Fibroblast of lung (primary cell): ENCODE data around the gene FAM151A.

Source experiments
- CTCF ChIP-seq, 2 donors: IDR thresholded peaks in 1 of 2; conservative IDR thresholded peaks in 1 of 2; 1 replicate in 1 of 2; 2 replicates in 1 of 2; pipeline ENCODE4 v1.5.1; 2011 to 2012; ENCODE audit warnings: low read length in 2 of 2, control low read depth in 1 of 2, inconsistent platforms in 1 of 2, low read depth in 1 of 2, mild to moderate bottlenecking in 1 of 2
- EZH2 ChIP-seq: IDR thresholded peaks from 2 replicates; pipeline ENCODE4 v1.5.1; 2012; ENCODE audit warnings: low read length, control low read depth, mild to moderate bottlenecking; ENCODE audit errors: missing control alignments

- no peak for TF ChIP-seq CTCF (conservative IDR thresholded peaks at IDR 0.05 in 1 of 2, IDR thresholded peaks at IDR 0.05 in 1 of 2; ENCODE audit: low read depth in 1 of 2, low read length in 2 of 2)
- TF ChIP-seq EZH2 = no peak
These were observed 9.3 kb downstream of the FAM151A start for GRCh38 chr1:54614024-54614423.
